Hematopoietic multipotent progenitor cell treated with erythropoietin and hydrocortisone succinate and interleukin-3 and kit ligand, for 8 days (in vitro differentiated cells): ENCODE measurements around the gene GOSR1.
"Not testable (repeated sequence)": the region's sequence is repeated elsewhere in the genome, so short reads cannot be mapped to it uniquely, and the experiment has no call there.

Source experiments
- DNase-seq: peaks from one replicate; pipeline ENCODE4 v3.0.0-alpha.2; 2015

Gene GOSR1

DNA sequence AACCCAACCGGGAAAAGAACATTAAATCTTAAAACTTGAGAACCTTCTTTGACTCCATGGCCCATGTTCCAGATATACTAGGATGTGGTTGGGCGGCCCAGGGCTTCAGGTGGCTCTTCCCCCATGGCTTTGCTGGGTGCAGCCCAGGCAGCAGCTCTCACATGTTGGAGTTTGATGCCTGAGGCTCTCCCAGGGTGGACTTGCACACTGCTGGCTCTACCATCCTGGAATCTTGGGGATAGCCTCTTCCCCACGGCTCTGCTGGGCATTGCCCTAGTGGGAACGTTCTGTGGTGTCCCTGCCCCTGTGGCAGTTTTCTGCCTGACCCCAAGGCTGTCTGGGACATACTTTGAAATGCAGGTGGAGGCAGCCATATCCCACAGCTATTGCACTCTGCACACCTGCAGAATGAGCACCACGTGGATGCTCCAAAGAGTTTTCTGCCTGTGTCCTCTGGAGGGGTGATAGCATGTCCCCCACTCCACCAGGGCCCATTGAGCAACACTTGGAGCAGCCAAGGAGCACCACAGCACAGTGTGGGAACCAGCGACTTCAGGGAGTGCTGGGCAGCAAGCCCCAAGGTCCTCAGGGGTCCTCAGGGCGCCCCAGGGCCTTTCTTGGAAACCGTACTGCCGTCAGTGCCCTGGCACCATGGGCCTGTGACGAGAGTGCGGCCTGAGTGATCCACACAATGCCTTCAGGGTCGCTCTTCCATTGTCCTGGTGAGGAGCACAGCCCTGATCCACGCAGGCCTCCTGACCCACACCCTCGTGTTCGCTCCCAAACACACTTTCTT lies 70.8 kb downstream of the GOSR1 start:
- DNase-seq: no peak

GRCh38 chr17:30549181-30549580 lies 72.0 kb downstream of the GOSR1 start:
- DNase-seq: not testable (repeated sequence)

DNA sequence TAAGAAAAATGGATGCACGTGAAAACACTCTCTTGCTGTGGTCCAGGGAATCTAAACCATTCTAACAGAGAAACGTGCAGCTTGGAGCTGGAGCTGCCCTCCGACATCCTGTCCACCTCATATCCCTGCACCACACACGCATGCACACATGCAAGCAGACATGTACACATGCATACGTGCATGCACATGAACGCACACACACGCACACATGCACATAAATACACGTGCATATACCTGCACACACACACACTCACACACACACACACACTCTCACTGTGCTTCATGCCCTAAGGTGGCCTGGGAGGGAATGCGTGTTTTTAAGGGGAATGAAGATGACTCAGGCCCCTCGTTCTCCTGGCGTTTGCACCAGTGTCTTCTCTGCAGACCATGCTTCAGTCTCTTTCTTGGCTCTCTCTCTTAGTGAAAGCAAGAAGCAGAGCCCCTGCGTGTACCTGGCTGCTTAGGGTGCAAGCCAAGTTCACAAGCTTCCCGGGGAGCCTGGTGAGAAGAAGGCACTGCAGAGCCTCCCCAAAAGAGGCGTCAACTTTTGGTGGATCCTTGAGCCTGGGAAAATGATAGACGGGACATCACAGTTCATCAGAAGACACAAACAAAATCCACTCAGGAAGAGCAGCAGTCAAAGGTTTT lies 72.8 kb downstream of the GOSR1 start:
- no peak for DNase-seq

- DNase-seq: no peak
Measured at GRCh38 chr17:30550512-30551273, 73.5 kb downstream of the GOSR1 start.

- not testable (repeated sequence) for DNase-seq
Measured at GRCh38 chr17:30551274-30551995, 74.2 kb downstream of the GOSR1 start.

GRCh38 chr17:30551996-30552339 lies 74.8 kb downstream of the GOSR1 start:
- DNase-seq: no peak

DNA sequence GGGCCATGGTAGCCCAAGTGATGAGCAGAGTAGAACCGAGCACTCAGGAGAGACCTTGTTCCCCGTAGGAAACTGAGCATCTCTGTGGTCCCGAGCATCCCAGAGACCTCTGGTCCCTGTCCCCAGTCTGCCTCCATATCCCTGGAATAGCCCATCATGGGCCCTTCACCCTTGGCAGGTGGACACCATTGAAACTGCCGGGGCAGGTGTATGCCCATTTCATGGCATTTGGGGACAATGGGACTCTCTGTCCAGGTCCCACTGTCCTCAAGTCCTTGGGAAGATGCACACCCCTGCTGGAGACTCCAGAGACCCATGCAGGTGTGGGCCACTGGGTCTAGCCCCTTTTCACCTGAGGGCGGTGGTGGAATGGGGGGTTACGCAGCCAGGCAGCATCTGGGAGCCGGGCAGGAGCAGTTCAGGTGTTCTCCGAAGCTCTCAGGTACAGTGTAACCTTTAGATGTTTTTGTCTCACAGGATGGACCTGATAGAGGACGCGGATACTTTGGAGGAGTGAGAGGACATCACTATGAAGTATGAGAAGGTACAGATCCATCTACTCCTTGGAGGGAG lies 75.9 kb downstream of the GOSR1 start:
- no peak for DNase-seq

- not testable (repeated sequence) for DNase-seq
Measured at GRCh38 chr17:30553823-30554440, 76.7 kb downstream of the GOSR1 start.

GRCh38 chr17:30554839-30555751 lies 77.9 kb downstream of the GOSR1 start:
- DNase-seq: peak; percentile 31

DNA sequence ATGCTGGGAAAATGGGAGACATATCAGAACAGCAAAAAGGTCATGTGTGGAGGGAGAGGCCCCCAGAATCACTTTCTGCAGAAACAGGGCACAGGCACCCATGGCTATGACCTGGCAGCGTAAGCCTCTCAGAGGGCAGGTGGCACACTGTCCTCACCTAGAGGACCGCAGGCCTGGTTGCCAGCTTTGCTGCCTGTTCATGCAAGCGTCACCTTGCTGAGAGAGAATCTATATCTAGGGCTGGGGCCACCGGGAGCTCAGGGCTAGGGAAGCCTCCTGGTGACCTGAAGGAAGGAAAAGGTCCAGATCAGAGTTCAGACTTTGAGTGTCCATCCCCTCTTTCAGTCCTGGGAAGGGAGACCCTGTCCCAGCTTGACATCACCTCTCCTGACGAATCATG lies 78.7 kb downstream of the GOSR1 start:
- no peak for DNase-seq

DNA sequence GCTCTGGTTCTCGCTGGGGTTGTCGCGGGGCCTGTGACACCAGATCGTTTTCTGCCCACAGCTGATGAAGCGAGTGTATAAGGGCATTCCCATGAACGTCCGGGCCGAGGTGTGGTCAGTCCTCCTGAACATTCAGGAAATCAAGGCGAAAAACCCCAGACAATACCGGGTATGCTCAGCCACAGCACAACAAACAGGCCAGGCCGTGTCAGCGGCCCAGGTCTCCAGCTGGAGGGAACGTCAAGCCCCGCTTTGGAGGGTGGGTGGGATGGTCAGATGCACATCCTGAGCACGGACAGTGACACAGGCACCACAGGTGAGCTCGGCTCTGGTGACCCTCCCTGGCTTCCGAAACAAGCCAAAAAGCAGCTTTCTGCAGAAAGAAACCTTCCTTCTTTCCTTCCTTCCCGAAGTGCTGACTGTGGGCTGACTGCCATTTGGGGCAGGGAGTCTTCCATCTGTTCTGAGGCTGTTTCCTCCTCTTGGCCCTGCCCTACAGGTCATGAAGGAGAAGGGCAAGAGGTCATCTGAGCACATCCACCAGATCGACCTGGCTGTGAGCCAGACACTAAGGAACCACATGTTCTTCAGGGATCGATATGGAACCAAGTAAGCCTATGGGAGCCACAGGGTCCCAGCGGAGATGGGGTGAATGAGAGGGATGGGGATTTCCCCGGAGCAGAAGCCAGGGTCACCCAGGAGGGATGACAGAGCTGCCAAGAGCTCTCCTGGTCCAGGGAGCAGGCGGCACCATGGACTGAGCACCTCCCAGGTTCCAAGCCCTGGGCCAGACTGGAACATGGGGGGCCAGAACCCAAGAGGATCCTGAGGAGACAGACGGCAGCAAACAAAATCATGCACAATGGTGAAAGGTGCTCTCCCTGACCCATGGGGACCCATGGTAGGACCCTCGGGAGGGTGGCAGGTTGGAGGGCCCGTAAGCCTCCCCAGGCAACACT lies 79.4 kb downstream of the GOSR1 start:
- DNase-seq: no peak

- DNase-seq: no peak
Measured at GRCh38 chr17:30557916-30558685, 80.9 kb downstream of the GOSR1 start.

DNA sequence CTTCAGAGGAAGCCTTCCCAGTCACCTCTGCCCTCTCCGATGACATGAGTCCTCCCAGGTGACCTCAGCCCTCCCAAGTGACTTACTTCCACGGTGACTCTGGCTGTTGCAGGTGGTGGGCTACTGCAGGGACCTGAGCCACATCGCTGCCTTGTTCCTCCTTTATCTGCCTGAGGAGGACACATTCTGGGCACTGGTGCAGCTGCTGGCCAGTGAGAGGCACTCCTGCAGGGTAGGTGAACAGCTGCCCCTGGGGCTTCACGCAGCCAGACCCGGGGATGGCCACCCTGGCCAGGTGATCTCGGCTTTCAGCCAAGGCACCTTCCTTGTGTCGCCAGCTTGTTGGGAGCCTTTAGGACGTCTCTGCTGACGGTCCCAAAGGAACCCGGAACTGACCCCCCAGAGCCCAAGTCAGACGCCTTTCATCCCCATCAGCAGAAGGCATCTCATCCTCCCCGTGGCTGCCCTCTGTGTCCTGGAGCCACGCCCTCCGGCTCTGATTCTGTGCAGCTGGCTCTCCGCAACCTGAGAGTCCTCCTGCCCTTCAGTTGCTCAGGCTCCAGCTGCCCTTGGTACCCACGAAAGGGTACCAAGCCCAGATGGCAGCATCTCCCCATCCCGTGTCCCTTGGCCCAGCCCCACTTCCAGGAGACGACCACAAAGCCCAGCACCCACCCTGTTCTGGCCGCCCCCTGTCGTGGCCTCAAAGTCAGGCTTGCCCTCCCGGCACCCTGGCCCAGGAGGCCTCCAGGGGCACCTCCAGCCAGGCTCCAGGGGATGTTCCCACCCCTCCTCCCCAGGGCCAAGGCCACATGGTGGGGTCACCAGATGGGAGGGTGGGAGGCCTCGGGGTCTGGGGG lies 81.7 kb downstream of the GOSR1 start:
- no peak for DNase-seq

GRCh38 chr17:30559656-30560055 lies 82.4 kb downstream of the GOSR1 start:
- no peak for DNase-seq

DNA sequence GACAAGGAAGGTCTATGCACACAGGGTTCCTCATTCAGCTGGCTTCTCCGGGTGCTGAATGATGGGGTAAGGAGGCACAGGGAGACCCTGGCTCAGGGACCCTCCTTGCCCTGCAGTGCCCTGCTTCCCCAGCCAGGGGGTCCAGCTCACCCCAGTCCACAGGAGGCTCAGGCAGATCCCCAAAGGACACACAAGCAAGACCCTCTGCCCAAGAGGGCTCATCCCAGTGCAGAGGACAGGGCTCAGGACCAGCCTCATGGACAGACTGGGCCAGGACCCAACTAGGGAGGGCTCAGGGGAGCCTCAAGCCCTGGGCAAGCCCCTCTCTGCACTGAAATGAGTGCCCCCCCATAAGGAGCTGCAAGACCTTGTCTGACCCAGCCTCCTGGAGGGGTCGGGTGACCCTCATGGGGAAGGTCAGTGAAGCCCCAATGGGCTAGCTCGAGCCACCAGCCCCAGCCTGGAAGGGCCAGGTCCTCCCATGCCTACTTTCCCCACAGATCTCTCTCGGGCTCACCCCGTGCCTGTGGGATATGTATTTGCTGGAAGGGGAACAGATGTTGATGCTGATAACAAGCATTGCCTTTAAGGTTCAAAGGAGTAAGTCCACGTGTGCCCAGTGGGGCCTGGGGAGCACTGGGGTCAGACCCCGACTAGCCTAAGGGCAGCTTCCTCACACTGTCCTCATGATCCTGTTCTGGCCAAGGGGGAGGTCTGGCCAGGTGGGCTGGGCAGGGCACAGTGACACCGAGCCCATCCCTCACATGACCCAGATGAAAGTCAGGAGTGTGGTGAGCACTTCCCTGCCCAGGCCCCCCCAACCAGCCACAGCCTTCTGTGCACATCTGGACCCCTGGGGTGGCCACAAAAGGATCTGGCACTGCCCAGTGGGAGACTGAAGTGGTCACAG lies 83.2 kb downstream of the GOSR1 start:
- not testable (repeated sequence) for DNase-seq

- not testable (repeated sequence) for DNase-seq
Measured at GRCh38 chr17:30561766-30562165, 84.6 kb downstream of the GOSR1 start.
